OCI-LY3 (cell line): Measurements from ENCODE around the gene RBPJL.

Experiments used
- CTCF ChIP-seq: fragments of 200-600, 300-600 bp; sonication (generic); IDR thresholded peaks from 2 replicates; pipeline ENCODE4 v1.5.1; 2014; ENCODE audit warnings: antibody characterized with exemption, low read length, low read depth
- EZH2phosphoT487 ChIP-seq: fragments of 200-600 bp; shearing (Covaris generic); IDR thresholded peaks from 2 replicates; pipeline ENCODE4 v1.6.1; 2018; ENCODE audit warnings: antibody characterized with exemption, mixed run types, low read depth

DNA sequence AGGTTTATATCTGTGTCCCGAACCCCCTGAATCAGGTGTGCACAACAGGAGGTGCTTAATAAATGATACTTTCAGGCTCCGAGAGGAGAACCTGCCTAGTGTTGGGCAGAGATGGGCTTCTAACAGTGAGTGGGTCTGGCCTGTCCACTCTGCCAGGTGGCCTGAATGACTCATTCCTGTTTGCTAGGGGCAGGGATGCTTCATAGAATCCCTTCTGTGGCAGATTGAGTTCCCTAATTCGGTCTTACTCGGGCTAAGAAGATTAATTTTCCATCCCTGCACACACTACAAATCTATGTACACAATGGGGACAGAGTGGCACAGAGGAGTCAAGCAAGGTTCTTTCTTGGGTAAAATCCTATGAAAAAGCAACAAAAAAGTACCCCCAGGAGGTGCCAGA is 21.8 kb downstream of the RBPJL start:
- TF ChIP-seq CTCF, result no peak
- TF ChIP-seq EZH2phosphoT487, result no peak
